Osteoblast (primary cell): Measurements from ENCODE around the gene FOXN4. TPM values are rescaled to one million over a fixed set of nuclear protein-coding genes. Genes with fewer than 3 reads are reported as not detected.

Experiments
- DNase-seq: peaks from one replicate; pipeline ENCODE4 v3.0.0; 2011; ENCODE audit warnings: low spot score, mixed read lengths; ENCODE audit not compliant: insufficient read length; ENCODE audit errors: missing footprints
- H2AFZ ChIP-seq: 2 replicates; pipeline ENCODE4 v1.6.0; 2011; ENCODE audit warnings: mild to moderate bottlenecking, low read length
- H3K27ac ChIP-seq: 2 replicates; pipeline ENCODE4 v1.5.1; 2011; ENCODE audit warnings: mild to moderate bottlenecking, low read depth, low read length, moderate library complexity
- H3K27me3 ChIP-seq: 2 replicates; pipeline ENCODE4 v1.6.0; 2012; ENCODE audit warnings: mild to moderate bottlenecking, control low read depth, inconsistent platforms, low read length, moderate library complexity; ENCODE audit not compliant: insufficient read depth
- H3K36me3 ChIP-seq: 2 replicates; pipeline ENCODE4 v1.5.1; 2011; ENCODE audit warnings: mild to moderate bottlenecking, low read length, control low read depth, moderate library complexity; ENCODE audit not compliant: insufficient read depth
- H3K4me1 ChIP-seq: 2 replicates; pipeline ENCODE4 v1.5.1; 2011; ENCODE audit warnings: mild to moderate bottlenecking, low read length, control low read depth, moderate library complexity; ENCODE audit not compliant: insufficient read depth
- H3K4me2 ChIP-seq: 2 replicates; pipeline ENCODE4 v1.6.0; 2011; ENCODE audit warnings: mild to moderate bottlenecking, low read length; ENCODE audit not compliant: insufficient read depth
- H3K4me3 ChIP-seq: fragments of 200-600 bp; sonication (generic); 3 replicates; pipeline ENCODE4 v1.5.1; 2012; ENCODE audit warnings: mild to moderate bottlenecking, low read length, inconsistent platforms; ENCODE audit not compliant: insufficient read depth
- H3K79me2 ChIP-seq: 2 replicates; pipeline ENCODE4 v1.6.0; 2012; ENCODE audit warnings: mild to moderate bottlenecking, low read length, control low read depth, inconsistent platforms; ENCODE audit not compliant: insufficient read depth
- H3K9me3 ChIP-seq: 2 replicates; pipeline ENCODE4 v1.5.1; 2011; ENCODE audit warnings: low read depth, low read length, control low read depth
- H4K20me1 ChIP-seq: 2 replicates; pipeline ENCODE4 v1.6.0; 2012; ENCODE audit warnings: mild to moderate bottlenecking, low read length, control low read depth; ENCODE audit not compliant: insufficient read depth
- total RNA-seq: library from RNA; depleted of rRNA; stranded (reverse); fragments of >200 nt; gene quantifications from 2 replicates; pipeline ENCODE4 v1.2.3, GENCODE V29; 2012
- TF ChIP-seq, protein P1 (sequence below): IDR thresholded peaks from 2 replicates; pipeline ENCODE4 v1.5.1; 2011; ENCODE audit warnings: mild to moderate bottlenecking, low read depth, low read length, moderate library complexity; ENCODE audit errors: extremely low read depth

Gene FOXN4
- total RNA-seq, 1 donor, result not detected

DNA sequence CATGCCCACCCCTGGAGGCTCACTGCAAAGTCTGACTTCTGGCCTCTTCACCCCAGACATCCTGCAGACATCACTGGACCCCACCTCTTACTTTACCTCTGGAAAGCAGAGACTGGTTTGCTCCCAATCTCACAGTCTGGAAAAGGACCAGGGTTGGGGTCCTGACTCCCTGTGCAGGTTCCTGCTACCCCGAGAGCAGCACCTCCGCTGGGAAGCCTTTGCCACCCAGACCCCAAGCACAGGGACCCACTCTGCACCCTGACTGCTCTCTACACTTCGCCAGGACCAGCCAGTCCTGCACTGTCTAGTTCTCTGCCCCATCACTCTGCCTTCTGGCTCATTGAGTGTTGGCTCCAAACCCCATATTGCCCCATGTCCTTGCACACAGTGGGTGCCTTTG, 16.0 kb downstream of the FOXN4 start:
- H3K79me2 ChIP-seq, result no peaks in the 10 kb centered on the region
- no peaks in the 10 kb centered on the region for H3K27me3 ChIP-seq
- no peak overlapping the region for H2AFZ ChIP-seq
- no peaks in the 10 kb centered on the region for H3K4me1 ChIP-seq
- TF ChIP-seq, protein P1, sequence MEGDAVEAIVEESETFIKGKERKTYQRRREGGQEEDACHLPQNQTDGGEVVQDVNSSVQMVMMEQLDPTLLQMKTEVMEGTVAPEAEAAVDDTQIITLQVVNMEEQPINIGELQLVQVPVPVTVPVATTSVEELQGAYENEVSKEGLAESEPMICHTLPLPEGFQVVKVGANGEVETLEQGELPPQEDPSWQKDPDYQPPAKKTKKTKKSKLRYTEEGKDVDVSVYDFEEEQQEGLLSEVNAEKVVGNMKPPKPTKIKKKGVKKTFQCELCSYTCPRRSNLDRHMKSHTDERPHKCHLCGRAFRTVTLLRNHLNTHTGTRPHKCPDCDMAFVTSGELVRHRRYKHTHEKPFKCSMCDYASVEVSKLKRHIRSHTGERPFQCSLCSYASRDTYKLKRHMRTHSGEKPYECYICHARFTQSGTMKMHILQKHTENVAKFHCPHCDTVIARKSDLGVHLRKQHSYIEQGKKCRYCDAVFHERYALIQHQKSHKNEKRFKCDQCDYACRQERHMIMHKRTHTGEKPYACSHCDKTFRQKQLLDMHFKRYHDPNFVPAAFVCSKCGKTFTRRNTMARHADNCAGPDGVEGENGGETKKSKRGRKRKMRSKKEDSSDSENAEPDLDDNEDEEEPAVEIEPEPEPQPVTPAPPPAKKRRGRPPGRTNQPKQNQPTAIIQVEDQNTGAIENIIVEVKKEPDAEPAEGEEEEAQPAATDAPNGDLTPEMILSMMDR, result no peak
- H3K4me3 ChIP-seq, result no peak overlapping the region
- H3K9me3 ChIP-seq, result no peaks in the 10 kb centered on the region
- DNase-seq, result peak; percentile 55
- H4K20me1 ChIP-seq, result no peaks in the 10 kb centered on the region
- H3K36me3 ChIP-seq, result no peaks in the 10 kb centered on the region
- H3K27ac ChIP-seq, result no peak overlapping the region
- H3K4me2 ChIP-seq, result no peak overlapping the region

DNA sequence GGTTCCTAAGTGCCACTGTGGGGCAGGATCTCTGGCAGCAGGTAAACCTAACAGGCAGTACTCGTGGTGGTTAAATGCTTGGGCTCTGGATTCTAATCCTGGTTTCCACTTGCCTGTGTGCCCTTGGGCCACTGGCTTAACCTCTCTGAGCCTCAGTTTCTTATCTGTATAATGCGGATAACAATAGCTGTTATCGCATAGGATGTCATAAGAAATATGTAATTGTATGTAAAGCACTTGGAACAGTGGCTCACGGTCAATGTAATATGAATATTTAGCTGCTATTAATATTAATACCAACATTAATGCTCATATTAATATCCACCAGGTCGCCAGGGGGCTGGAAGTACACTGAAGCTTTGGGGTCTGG, 16.8 kb downstream of the FOXN4 start:
- Histone ChIP-seq H3K4me1 (no peaks in the 10 kb centered on the region), H4K20me1 (no peaks in the 10 kb centered on the region), H3K27me3 (no peaks in the 10 kb centered on the region), H2AFZ (no peak overlapping the region), H3K27ac (no peak overlapping the region), H3K4me3 (no peak overlapping the region), H3K4me2 (no peak overlapping the region), H3K79me2 (no peaks in the 10 kb centered on the region), H3K36me3 (no peaks in the 10 kb centered on the region), H3K9me3 (no peaks in the 10 kb centered on the region)
- no peak for DNase-seq
- TF ChIP-seq, protein P1, result no peak

DNA sequence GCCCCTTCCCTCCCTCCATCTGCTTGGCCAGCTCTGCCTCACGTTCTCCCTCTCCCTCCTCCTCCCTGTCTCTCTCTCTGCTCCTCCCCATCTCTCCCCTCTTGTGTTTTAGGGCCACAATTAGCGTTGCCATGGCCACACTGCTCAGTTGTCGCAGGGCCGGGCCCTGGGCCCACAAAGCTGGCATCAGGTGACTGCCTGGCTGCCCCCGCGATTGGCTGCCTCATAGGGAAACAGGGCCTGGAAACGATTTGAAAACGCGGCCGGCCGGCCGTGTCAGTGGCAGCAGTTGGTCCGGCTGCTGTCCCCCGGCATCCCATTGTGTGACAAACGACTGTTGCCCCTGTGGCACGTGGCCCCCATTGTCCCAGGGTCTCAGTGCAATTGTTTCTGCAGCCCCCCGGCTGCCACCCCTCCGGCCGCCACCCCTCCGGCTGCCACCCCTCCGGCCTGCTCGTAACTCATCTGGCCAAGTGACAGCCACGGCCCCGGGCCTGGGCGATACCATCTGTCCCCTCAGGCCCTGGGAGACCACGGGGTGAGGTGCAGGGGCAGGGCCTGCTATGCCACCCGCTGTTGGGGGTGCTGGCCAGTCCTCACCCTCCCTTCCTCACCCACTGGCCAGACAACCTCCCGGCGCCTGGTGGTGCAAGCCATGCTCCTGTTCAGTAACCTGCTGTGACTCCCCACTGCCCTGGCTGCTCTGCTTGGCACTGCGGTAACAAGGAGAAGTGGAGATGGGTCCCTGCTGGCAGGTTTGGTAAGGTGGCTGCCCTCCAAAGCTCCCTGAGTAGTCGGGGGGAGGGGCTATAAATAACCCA, 17.4 kb downstream of the FOXN4 start:
- H3K9me3 ChIP-seq, result no peaks in the 10 kb centered on the region
- peak overlapping the region; percentile 93 for H2AFZ ChIP-seq
- TF ChIP-seq, protein P1, result no peak
- peak overlapping the region; percentile 81 for H3K4me2 ChIP-seq
- H3K4me3 ChIP-seq, result peak overlapping the region; percentile 61
- no peaks in the 10 kb centered on the region for H3K79me2 ChIP-seq
- no peaks in the 10 kb centered on the region for H3K36me3 ChIP-seq
- no peaks in the 10 kb centered on the region for H4K20me1 ChIP-seq
- peak; percentile 98 for DNase-seq
- no peaks in the 10 kb centered on the region for H3K27me3 ChIP-seq
- H3K4me1 ChIP-seq, result no peaks in the 10 kb centered on the region
- H3K27ac ChIP-seq, result no peak overlapping the region

DNA sequence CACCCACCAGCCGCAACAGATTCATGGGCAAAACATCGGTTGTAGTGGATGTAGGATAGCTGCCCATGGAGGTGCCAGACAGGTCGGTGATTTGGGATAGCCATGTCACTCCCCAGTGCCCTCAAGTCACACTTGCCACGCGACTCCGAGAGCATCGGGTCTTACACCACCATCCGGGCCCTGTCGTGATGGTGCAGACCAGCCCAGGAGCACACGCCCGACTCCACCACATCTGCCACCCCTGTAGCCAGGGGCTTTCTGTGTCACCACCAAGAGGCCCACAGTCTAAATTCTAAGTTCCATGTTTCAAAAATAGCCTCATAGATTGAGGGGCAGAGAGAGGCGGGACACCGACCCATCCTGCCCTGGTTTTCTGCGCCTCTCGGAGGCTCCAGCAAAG, 18.0 kb downstream of the FOXN4 start:
- TF ChIP-seq, protein P1, result no peak
- H2AFZ ChIP-seq, result peak overlapping the region; percentile 93
- peak overlapping the region; percentile 81 for H3K4me2 ChIP-seq
- H3K27ac ChIP-seq, result no peak overlapping the region
- no peaks in the 10 kb centered on the region for H3K79me2 ChIP-seq
- DNase-seq, result peak; percentile 66
- no peaks in the 10 kb centered on the region for H3K9me3 ChIP-seq
- H3K27me3 ChIP-seq, result no peaks in the 10 kb centered on the region
- H3K4me1 ChIP-seq, result no peaks in the 10 kb centered on the region
- no peaks in the 10 kb centered on the region for H4K20me1 ChIP-seq
- no peaks in the 10 kb centered on the region for H3K36me3 ChIP-seq
- H3K4me3 ChIP-seq, result peak overlapping the region; percentile 61
